ENCODE data around the gene KIF22.

DNA sequence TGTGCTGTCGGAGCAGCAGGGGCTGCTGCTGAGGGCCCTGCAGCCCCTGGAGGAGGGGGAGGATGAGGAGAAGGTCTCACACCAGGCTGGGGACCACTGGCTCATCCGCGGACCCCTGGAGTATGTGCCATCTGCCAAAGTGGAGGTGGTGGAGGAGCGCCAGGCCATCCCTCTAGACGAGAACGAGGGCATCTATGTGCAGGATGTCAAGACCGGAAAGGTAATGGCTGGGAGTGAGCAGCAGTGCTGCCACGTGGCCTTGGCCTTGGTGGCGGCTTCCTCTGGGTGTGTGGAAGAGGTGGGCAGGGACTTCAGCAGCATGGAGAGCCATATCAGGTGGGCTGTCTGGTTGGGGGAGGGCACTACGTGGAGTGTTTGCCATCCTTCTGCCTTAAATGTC, 49.7 kb downstream of the KIF22 start:
- TF ChIP-seq POLR2A (IDR thresholded peaks at IDR 0.05) (no peak), CTCF (IDR thresholded peaks at IDR 0.05) (no peak)
